GM12892 (cell line): ENCODE measurements around the gene MGAT4B.
A peak's percentile ranks its signal among the peaks of the same experiment; 100 is the strongest.

Source experiments
- DNase-seq: peaks from one replicate; pipeline ENCODE4 v3.0.0; 2011; ENCODE audit not compliant: insufficient read length
- FAIRE-seq: peaks from 2 replicates; lab custom pipeline; 2011; peaks lifted over from hg19 to GRCh38; lab: Jason Lieb, UNC
- POLR2A ChIP-seq: IDR thresholded peaks from 2 replicates; pipeline ENCODE4 v1.6.1; 2011; ENCODE audit warnings: low read depth, low read length, control low read depth
- POLR2AphosphoS5 ChIP-seq: IDR thresholded peaks from 2 replicates; pipeline ENCODE4 v1.6.1; 2011; ENCODE audit warnings: low read depth, low read length, control low read depth
- TAF1 ChIP-seq: IDR thresholded peaks from 2 replicates; pipeline ENCODE4 v1.6.1; 2011; ENCODE audit warnings: low read depth, mild to moderate bottlenecking, control low read depth, low read length, borderline replicate concordance

The MGAT4B gene

GRCh38 chr5:179816796-179817469, 10.3 kb upstream of the MGAT4B start:
- TF ChIP-seq POLR2AphosphoS5: no peak
- no peak for TF ChIP-seq TAF1
- no peak for TF ChIP-seq POLR2A
- no peak for FAIRE-seq

GRCh38 chr5:179816401-179816795, 9.7 kb upstream of the MGAT4B start:
- DNase-seq (no peak), FAIRE-seq (no peak)
- no peak for TF ChIP-seq POLR2AphosphoS5
- TF ChIP-seq POLR2A: no peak
- no peak for TF ChIP-seq TAF1

More at GRCh38 chr5:179816796-179817469, 10.3 kb upstream of the MGAT4B start:
- DNase-seq: no peak

- DNase-seq (no peak), FAIRE-seq (no peak)
- TF ChIP-seq POLR2A (no peak), TAF1 (no peak), POLR2AphosphoS5 (0 out of 2 replicates have a peak, but pooled peaks have one; percentile 15)
These were observed 9.0 kb upstream of the MGAT4B start for GRCh38 chr5:179815491-179816249.

GRCh38 chr5:179814090-179814489, 7.4 kb upstream of the MGAT4B start:
- TF ChIP-seq TAF1: no peak
- TF ChIP-seq POLR2A: no peak
- no peak for TF ChIP-seq POLR2AphosphoS5
- FAIRE-seq (no peak), DNase-seq (no peak)

- TF ChIP-seq TAF1 (no peak), POLR2A (no peak), POLR2AphosphoS5 (no peak)
- FAIRE-seq (no peak), DNase-seq (no peak)
These were observed 6.4 kb upstream of the MGAT4B start for GRCh38 chr5:179812997-179813607.

GRCh38 chr5:179812135-179812825, 5.6 kb upstream of the MGAT4B start:
- FAIRE-seq (no peak), DNase-seq (no peak)
- no peak for TF ChIP-seq POLR2AphosphoS5
- TF ChIP-seq POLR2A: no peak
- TF ChIP-seq TAF1: no peak

GRCh38 chr5:179805529-179806249, 977 bp downstream of the MGAT4B start:
- TF ChIP-seq POLR2A (peak; percentile 50; the same call in 1 of the 2 replicates), POLR2AphosphoS5 (no peak)
- DNase-seq: peak; percentile 83
- FAIRE-seq: peak; percentile 40

- TF ChIP-seq TAF1 (no peak), POLR2A (no peak), POLR2AphosphoS5 (no peak)
- DNase-seq (no peak), FAIRE-seq (peak; percentile 21)
These were observed 1.6 kb downstream of the MGAT4B start for GRCh38 chr5:179805070-179805528.

GRCh38 chr5:179804555-179804947, 2.1 kb downstream of the MGAT4B start:
- FAIRE-seq: no peak
- TF ChIP-seq POLR2A (no peak), POLR2AphosphoS5 (no peak)
- DNase-seq: no peak

GRCh38 chr5:179803651-179804554, 2.8 kb downstream of the MGAT4B start:
- DNase-seq (no peak), FAIRE-seq (no peak)

More at GRCh38 chr5:179803651-179804554, 2.8 kb downstream of the MGAT4B start:
- no peak for TF ChIP-seq TAF1
- no peak for TF ChIP-seq POLR2AphosphoS5
- no peak for TF ChIP-seq POLR2A
